Dermis microvascular lymphatic vessel endothelial cell (primary cell): Measurements from ENCODE around the gene DNAJC15. TPM values are rescaled to one million over a fixed set of nuclear protein-coding genes. Genes with fewer than 3 reads are reported as not detected.
"Not testable (repeated sequence)": the region's sequence is repeated elsewhere in the genome, so short reads cannot be mapped to it uniquely, and the experiment has no call there.

Source experiments
- DNase-seq, 2 donors: peaks; one replicate each; pipeline versions ENCODE4 v3.0.0 to v3.0.0-alpha.2; 2010; ENCODE audit warnings: low read depth in 2 of 2
- total RNA-seq: library from RNA; depleted of rRNA; stranded (reverse); fragments of >200 nt; gene quantifications from 2 replicates; pipeline ENCODE4 v1.2.1, GENCODE V29; 2014

The DNAJC15 gene
- total RNA-seq, result 17.5 and 17.7 TPM in 2 replicates

GRCh38 chr13:43023289-43023963, at the start of gene DNAJC15:
Gene DNAJC15 (plus strand): TSS chr13:43023586. CDS start chr13:43023627, 41 bp downstream.
- DNase-seq, result peak; percentile 30 to 87

- no peak for DNase-seq
Measured at GRCh38 chr13:42976066-42976465, 47.3 kb upstream of the DNAJC15 start.

DNA sequence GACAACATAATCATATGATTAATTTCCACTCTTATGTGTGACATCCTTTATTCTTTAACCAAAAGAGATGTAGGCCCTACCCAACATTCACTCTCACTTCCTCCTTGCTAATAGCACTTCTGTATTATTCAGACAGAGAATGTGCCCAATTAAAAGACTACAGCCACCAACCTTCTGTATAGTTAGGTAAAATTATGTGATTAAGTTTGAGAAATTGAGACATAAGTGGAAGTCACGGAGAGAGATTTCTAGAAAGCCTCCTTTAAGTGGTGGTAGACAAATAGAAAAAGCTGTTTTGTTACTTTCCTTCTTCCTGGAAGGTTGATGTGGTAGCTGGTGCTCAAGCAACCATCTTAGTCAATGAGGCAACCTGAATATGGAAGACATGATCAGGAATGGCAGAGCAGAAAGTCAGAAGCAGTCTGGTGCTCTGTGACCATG, 46.1 kb upstream of the DNAJC15 start:
- no peak for DNase-seq

GRCh38 chr13:42981317-42981716, 42.1 kb upstream of the DNAJC15 start:
- no peak for DNase-seq

GRCh38 chr13:42981853-42982252, 41.5 kb upstream of the DNAJC15 start:
- no peak for DNase-seq

- no peak for DNase-seq
Measured at GRCh38 chr13:42984026-42984425, 39.4 kb upstream of the DNAJC15 start.

GRCh38 chr13:42984691-42985090, 38.7 kb upstream of the DNAJC15 start:
- DNase-seq, result no peak

DNA sequence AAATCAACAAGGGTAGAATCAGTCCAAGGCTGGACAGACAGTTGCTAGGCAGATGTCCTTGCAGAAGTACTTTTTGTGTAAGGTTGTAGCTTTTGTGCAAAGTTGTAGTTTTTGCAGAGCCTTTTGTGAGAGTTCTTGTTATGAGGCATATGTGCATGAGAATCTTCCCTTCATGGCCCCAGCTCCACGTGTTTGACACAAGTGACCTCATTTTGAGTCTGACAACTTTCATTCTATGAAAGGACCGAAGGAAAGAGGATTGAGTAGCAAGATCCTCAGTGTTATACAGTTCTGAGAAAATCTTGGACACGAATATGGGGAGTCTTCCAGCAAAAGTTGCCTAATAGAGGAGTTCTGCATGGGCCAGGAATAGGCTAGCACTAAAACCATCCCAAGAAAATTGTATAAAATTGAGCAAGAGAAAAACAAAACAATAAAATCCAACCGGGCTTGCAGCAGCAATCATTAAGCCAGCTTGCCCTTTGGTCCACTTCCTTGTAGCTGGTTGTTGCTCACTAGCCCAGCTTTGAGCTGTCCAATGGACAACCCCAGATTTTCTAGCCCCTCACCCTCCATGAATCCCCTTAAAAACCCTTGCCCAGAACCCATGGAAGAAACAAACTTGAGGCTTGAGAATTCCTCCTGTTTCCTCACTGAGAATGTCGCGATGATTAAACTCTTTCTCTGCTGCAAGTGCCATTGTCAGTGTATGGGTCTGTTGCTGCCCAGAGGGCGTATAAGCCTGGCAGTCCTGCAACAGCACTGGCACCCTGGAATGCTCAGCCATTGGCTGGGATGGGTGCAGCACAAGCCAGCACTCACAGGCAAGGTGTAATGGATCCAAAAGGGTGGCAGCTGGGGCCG, 37.8 kb upstream of the DNAJC15 start:
- DNase-seq, result no peak

DNA sequence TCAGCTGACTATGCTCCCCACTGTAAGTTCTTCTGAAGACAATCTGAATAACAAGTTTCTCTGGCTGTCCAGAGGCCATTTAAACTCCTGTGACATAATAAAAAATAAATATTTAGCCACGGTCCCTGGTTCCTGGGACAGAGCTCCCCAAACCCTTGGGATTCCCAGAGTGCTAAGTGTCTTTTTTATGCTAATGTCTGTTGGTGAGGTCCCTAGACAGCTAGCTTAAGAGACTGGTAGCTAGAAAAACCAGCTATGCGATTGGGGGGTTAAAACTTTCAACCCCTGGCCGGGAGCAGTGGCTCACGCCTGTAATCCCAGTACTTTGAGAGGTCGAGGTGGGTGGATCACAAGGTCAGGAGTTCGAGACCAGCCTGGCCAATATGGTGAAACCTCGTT, 37.2 kb upstream of the DNAJC15 start:
- no peak for DNase-seq

DNA sequence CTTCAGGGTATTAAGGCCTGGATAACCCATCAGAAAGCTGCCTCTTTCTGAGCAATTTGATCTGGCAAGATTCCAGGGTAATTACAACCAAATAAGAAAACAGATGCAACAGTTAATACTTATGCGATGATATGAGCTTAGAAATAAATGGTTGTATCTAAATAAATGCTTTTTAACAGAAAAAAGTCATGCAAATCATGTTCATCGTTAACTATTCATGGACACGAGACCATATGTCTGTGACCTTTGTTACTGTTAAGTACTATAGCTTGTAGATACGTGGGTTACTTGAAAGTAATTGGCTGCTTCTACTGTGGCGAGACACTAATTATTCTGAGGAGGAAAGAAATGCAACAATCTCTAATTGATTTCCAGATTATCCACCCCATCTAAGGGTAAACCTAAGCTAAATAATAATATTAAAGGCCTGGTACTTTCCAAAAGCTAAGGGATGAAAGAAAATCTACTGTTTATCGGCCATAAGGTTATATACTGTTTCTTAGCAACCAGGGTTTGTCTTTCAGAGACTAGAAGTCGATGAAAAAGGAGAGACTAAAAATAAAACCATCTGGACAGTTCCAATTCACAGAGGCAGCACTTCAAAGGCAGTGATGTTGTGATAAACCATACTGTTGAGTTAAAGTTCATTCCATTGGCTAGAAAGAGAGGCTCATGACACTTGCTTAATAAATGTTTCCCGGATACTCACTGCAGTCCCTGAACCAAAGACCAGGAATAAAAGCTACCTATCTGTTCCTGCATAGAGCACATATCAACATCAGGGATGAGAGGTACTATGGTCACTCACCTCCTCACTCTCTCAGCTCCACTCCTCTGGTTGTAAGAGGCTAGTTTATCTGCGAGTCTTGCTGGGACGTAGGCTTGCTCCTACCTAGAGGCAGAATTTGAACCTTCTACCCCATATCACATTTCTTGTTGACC, 32.8 kb upstream of the DNAJC15 start:
- no peak for DNase-seq

DNA sequence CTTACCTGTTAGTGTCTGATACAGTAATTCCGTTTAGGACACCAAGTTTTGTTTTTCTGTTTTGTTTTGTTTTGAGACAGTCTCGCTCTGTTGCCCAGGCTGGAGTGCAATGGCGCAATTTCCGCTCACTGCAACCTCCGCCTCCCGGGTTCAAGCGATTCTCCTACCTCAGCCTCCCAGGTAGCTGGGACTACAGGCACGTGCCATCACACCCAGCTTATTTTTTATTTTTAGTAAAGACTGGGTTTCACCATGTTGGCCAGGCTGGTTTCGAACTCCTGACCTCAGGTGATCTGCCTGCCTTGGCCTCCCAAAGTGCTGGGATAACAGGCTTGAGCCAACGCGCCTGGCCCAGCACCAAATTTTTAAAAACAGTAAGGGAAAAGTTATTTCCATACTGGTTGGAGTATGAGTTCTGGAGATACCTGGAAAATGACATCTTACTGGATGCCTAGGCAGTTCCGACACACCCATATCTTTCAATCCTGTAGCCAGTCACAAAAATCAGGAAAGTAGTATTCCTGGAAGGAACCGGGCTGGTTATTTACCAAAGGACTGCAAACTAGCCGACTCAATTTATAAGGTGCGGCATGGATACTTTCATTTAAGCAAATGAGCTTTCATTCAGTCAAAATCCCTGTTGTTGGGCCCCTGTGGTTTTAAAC, 32.0 kb upstream of the DNAJC15 start:
- not testable (repeated sequence) for DNase-seq

DNA sequence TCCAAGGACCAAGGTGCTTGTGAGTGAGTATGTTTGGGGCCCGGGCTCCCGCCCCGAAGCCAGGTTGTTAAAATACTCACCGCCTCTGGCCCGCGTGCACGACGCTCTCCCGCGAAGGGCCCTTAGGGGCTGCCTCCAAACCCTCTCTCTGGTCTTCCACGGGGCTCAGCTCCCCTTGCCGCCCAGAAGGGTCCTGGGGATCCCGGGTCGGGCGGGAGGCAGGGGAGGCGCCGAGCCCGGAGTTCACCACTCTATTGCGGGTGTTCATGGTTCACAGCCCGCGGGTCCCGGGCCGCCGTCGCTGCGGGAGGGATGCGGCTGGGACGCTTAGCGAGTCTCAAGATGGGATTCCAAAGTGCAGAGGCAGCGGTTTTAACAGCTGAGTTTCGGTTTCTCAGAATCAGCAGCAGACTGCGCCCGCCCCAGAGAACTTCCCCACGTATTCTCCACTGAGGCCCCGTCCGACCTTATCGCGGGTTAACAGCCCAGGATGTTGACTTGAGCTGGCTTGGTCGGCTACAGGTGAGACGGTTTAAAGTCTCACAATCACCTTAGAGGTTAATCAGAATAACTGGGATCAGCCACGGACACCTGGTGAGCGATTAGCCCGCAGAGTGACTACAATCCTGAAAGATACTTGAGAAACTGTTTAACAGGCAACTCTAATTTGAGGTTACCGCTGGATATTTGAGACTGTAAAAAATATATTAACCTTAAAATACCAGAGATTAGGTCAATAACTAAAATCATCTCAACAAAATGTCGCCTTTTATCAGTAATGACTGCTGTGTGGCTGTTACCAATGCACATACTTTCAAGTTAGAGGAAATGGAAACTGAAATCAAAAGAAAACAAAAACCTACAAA, 31.3 kb upstream of the DNAJC15 start, which contains the start of gene EPSTI1:
Gene EPSTI1, minus strand, starts transcription at position 344 of the 866 bp plus-strand sequence. Its CDS starts 76 bp downstream, at position 268.
- peak in 1 of 2 donors; percentile 66 for DNase-seq

- no peak for DNase-seq
Measured at GRCh38 chr13:42992764-42993122, 30.6 kb upstream of the DNAJC15 start.

DNA sequence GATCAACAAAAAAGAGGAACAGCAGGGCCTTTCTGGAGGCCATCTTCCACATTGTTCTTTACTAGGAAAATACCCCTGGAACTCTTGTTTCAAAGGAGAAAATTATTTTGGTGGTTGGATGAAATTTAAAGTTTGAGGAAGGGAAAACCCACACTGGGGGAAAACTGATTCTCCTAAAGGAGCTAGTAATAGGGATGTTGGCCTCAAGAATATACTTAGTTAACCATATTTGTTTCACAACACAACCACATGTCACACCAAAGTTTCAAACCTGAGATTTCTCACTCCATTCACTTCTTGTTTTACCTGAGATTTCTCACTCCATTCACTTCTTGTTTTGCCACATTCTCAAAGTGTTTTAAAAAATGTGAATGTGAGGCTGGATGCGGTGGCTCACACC, 28.5 kb upstream of the DNAJC15 start:
- no peak for DNase-seq

- peak; percentile 78 to 87 for DNase-seq
Measured at GRCh38 chr13:42996584-42996983, 26.8 kb upstream of the DNAJC15 start.

DNA sequence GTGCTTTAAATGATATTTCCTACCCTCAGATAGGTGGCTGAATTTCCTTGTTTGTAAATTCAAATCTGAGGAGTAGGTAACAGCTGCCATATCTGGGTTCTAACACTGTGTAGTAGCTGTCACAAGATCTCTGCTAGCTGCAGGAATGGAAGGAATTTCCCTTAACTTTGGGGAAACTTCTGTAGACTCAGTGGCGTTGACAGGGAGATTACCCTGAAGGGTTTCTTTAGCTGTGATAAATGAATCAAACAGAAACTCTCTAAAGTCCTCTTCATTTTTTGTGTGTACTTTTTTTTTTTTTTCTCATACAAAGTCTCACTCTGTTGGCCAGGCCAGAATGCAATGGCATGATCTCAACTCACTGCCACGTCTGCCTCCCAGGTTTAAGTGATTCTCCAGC, 26.0 kb upstream of the DNAJC15 start:
- DNase-seq, result peak in 1 of 2 donors; percentile 37

DNA sequence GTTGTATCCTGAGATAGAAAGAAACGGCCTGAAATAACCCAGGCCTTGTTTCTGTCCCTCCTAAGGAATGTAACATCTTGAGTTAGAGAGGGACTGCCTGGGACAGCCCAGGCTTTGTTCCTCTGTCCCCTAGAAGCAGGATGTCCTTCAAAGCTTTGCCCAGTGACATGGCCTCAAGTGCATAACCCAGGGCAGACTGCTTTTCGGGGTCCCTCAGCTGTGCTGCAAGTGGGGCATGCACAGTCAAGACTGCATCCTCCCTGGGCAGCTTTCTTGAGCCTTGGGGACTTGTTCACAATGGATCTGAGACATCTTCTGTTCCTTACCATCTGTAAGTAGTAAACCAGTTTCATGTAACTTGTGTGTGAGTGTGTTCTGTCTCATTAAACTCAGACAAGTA, 23.9 kb upstream of the DNAJC15 start:
- no peak for DNase-seq

GRCh38 chr13:43000676-43001075, 22.7 kb upstream of the DNAJC15 start:
- DNase-seq, result peak in 1 of 2 donors; percentile 21

DNA sequence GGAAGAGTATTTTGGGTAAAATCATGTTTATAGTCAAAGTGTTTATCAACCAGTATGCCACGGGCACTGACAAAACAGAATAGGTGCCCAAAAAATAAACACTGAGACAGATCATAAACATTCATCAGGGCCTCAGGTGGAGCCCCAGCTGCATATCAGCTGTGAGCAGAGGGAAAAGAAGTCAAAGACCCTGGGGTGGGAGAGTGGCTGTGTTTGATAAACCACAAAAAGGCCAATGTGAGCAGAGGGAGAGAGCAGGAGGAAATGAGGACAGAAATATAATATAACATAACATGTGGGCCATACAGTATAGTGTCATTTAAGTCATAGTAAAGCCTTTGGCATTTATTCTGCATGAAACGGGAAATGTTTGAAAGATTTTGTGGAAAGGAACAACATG, 21.4 kb upstream of the DNAJC15 start:
- DNase-seq, result no peak

DNA sequence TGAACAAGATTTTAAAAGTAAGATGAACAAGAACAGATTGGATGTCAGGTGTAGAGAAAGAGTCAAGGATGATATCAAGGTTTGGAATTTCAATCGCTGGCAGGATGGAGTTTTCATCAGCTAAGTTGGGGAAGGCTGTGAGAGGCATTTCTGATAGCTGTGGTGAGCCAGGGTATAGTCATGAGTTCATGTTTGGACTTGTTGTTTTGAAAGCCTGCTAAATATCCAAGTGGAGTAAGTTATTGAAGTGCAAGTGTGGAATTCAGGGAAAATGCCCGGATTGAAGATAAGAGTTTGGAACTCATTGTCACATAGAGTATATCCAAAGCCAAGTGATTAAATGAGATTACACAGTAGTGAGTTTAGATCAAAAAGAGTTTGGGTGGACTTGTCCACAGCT, 20.4 kb upstream of the DNAJC15 start:
- DNase-seq, result no peak
